GM12873 (cell line): Measurements from ENCODE around the gene ANKRD35.

Experiments
- CTCF ChIP-seq: IDR thresholded peaks from 2 replicates; pipeline ENCODE4 v1.5.1; 2012; ENCODE audit warnings: low read depth, mild to moderate bottlenecking, moderate library complexity, low read length, control low read depth; ENCODE audit not compliant: insufficient read depth; ENCODE audit errors: missing control alignments

The ANKRD35 gene

GRCh38 chr1:145846201-145846612 is 39.5 kb downstream of the ANKRD35 start:
- TF ChIP-seq CTCF: peak; percentile 85

- peak; percentile 93 for TF ChIP-seq CTCF
Observed at GRCh38 chr1:145845514-145846161, 40.0 kb downstream of the ANKRD35 start, which contains the start of gene NUDT17. NUDT17 (plus strand) TSS chr1:145845630; CDS start chr1:145845641, 11 bp downstream.

- no peak for TF ChIP-seq CTCF
Observed at GRCh38 chr1:145845144-145845513, 40.5 kb downstream of the ANKRD35 start.

GRCh38 chr1:145843031-145843430 is 42.6 kb downstream of the ANKRD35 start:
- no peak for TF ChIP-seq CTCF

GRCh38 chr1:145837656-145838055 is 48.0 kb downstream of the ANKRD35 start:
- no peak for TF ChIP-seq CTCF

- no peak for TF ChIP-seq CTCF
Observed at GRCh38 chr1:145828367-145829026, 57.2 kb downstream of the ANKRD35 start.

- no peak for TF ChIP-seq CTCF
Observed at GRCh38 chr1:145827966-145828365, 57.7 kb downstream of the ANKRD35 start.
